Fibroblast of skin of scalp (primary cell): Measurements from ENCODE around the gene MIEF2. TPM values are rescaled to one million over a fixed set of nuclear protein-coding genes. Genes with fewer than 3 reads are reported as not detected.
A peak's percentile ranks its signal among the peaks of the same experiment; 100 is the strongest.
"Not testable (repeated sequence)": the region's sequence is repeated elsewhere in the genome, so short reads cannot be mapped to it uniquely, and the experiment has no call there.

Experiments
- DNase-seq: peaks from one replicate; pipeline ENCODE4 v3.0.0-alpha.2; 2013
- polyA plus RNA-seq, 2 experiments: library from polyadenylated mRNA; unstranded; fragments of 120-200 nt; gene quantifications; one replicate each; pipeline ENCODE4 v1.2.1, GENCODE V29; 2013; ENCODE audit not compliant: insufficient read length in 2 of 2

The MIEF2 gene
- 6.2 TPM for polyA plus RNA-seq (2013, experiment 1 of 2; ENCODE audit: insufficient read length)
- polyA plus RNA-seq (2013, experiment 2 of 2; ENCODE audit: insufficient read length) = 5.6 TPM

- peak; percentile 92 for DNase-seq
Measured at GRCh38 chr17:18260332-18261145, at the start of gene MIEF2. Gene MIEF2, plus strand, starts transcription at chr17:18260662. Its CDS starts 2,059 bp downstream, at chr17:18262721.

- no peak for DNase-seq
Measured at GRCh38 chr17:18213666-18214270, 46.7 kb upstream of the MIEF2 start.

GRCh38 chr17:18216906-18217305, 43.6 kb upstream of the MIEF2 start:
- not testable (repeated sequence) for DNase-seq

- DNase-seq = peak; percentile 58
Measured at GRCh38 chr17:18217412-18218015, 42.9 kb upstream of the MIEF2 start.

- DNase-seq = no peak
Measured at GRCh38 chr17:18218756-18219415, 41.6 kb upstream of the MIEF2 start.

GRCh38 chr17:18224053-18224386, 36.4 kb upstream of the MIEF2 start:
- no peak for DNase-seq

- DNase-seq = peak; percentile 74
Measured at GRCh38 chr17:18224387-18225120, 35.9 kb upstream of the MIEF2 start.

GRCh38 chr17:18225121-18225641, 35.3 kb upstream of the MIEF2 start, which contains the start of gene LLGL1:
Gene LLGL1, plus strand, starts transcription at chr17:18225635. Its CDS starts 48 bp downstream, at chr17:18225683.
- DNase-seq = peak; percentile 97

GRCh38 chr17:18225642-18226283, 34.7 kb upstream of the MIEF2 start:
- no peak for DNase-seq

GRCh38 chr17:18226284-18226945, 34.0 kb upstream of the MIEF2 start:
- DNase-seq = no peak

- no peak for DNase-seq
Measured at GRCh38 chr17:18227635-18228034, 32.8 kb upstream of the MIEF2 start.

- DNase-seq = no peak
Measured at GRCh38 chr17:18228176-18228682, 32.2 kb upstream of the MIEF2 start.

GRCh38 chr17:18229254-18229653, 31.2 kb upstream of the MIEF2 start:
- DNase-seq = no peak

- DNase-seq = no peak
Measured at GRCh38 chr17:18229771-18230170, 30.7 kb upstream of the MIEF2 start.

GRCh38 chr17:18230288-18231141, 29.9 kb upstream of the MIEF2 start:
- no peak for DNase-seq

- no peak for DNase-seq
Measured at GRCh38 chr17:18231164-18231563, 29.3 kb upstream of the MIEF2 start.

GRCh38 chr17:18233803-18234518, 26.5 kb upstream of the MIEF2 start:
- DNase-seq = no peak

- DNase-seq = no peak
Measured at GRCh38 chr17:18234853-18235380, 25.5 kb upstream of the MIEF2 start.
